Fibroblast of lung (primary cell): ENCODE data around the gene HES7. TPM values are rescaled to one million over a fixed set of nuclear protein-coding genes. Genes with fewer than 3 reads are reported as not detected.
"Not testable (repeated sequence)": the region's sequence is repeated elsewhere in the genome, so short reads cannot be mapped to it uniquely, and the experiment has no call there.

Experiments
- DNase-seq, 2 donors: peaks; one replicate each; pipeline versions ENCODE4 v3.0.0 to v3.0.0-alpha.2; 2010; ENCODE audit warnings: low read depth in 2 of 2
- H2AFZ ChIP-seq: 2 replicates; pipeline ENCODE4 v1.5.1; 2012; ENCODE audit warnings: low read length, control low read depth, inconsistent platforms
- H3K27ac ChIP-seq: 2 replicates; pipeline ENCODE4 v1.5.1; 2011; ENCODE audit warnings: low read length, control low read depth; ENCODE audit not compliant: insufficient read depth
- H3K27me3 ChIP-seq: 2 replicates; pipeline ENCODE4 v1.5.1; 2011; ENCODE audit warnings: mild to moderate bottlenecking, low read length; ENCODE audit not compliant: control insufficient read depth, insufficient read depth
- H3K36me3 ChIP-seq: 2 replicates; pipeline ENCODE4 v1.5.1; 2011; ENCODE audit warnings: low read length; ENCODE audit not compliant: control insufficient read depth, insufficient read depth
- H3K4me1 ChIP-seq: 2 replicates; pipeline ENCODE4 v1.5.1; 2011; ENCODE audit warnings: low read length; ENCODE audit not compliant: control insufficient read depth, insufficient read depth; ENCODE audit errors: extremely low read depth
- H3K4me2 ChIP-seq: 2 replicates; pipeline ENCODE4 v1.5.1; 2011; ENCODE audit warnings: low read length, control low read depth; ENCODE audit not compliant: insufficient read depth; ENCODE audit errors: extremely low read depth
- H3K4me3 ChIP-seq, 4 experiments: fragments of 200-600 bp in 1 of 4; sonication (generic) in 1 of 4; replicated peaks in 1 of 4; 2 replicates each; pipeline ENCODE4 v1.5.1; 2011 to 2016; ENCODE audit warnings: low read length in 4 of 4, low read depth in 3 of 4, mild to moderate bottlenecking in 3 of 4, control low read depth in 2 of 4, inconsistent platforms in 1 of 4, mixed read lengths in 1 of 4; ENCODE audit not compliant: insufficient read depth in 1 of 4; ENCODE audit errors: control extremely low read depth in 1 of 4
- H3K79me2 ChIP-seq: 2 replicates; pipeline ENCODE4 v1.5.1; 2012; ENCODE audit warnings: mild to moderate bottlenecking, low read length, inconsistent platforms; ENCODE audit not compliant: control insufficient read depth, insufficient read depth
- H3K9ac ChIP-seq: 2 replicates; pipeline ENCODE4 v1.5.1; 2011; ENCODE audit warnings: mild to moderate bottlenecking, low read length, control low read depth; ENCODE audit not compliant: insufficient read depth
- H3K9me3 ChIP-seq: 2 replicates; pipeline ENCODE4 v1.5.1; 2012; ENCODE audit warnings: low read depth, low read length; ENCODE audit not compliant: control insufficient read depth, insufficient read depth
- H4K20me1 ChIP-seq: 2 replicates; pipeline ENCODE4 v1.5.1; 2011; ENCODE audit warnings: low read length; ENCODE audit not compliant: control insufficient read depth, insufficient read depth; ENCODE audit errors: extremely low read depth
- CTCF ChIP-seq, 2 donors: IDR thresholded peaks in 1 of 2; conservative IDR thresholded peaks in 1 of 2; 1 replicate in 1 of 2; 2 replicates in 1 of 2; pipeline ENCODE4 v1.5.1; 2011 to 2012; ENCODE audit warnings: low read length in 2 of 2, control low read depth in 1 of 2, inconsistent platforms in 1 of 2, low read depth in 1 of 2, mild to moderate bottlenecking in 1 of 2
- EZH2 ChIP-seq: IDR thresholded peaks from 2 replicates; pipeline ENCODE4 v1.5.1; 2012; ENCODE audit warnings: low read length, control low read depth, mild to moderate bottlenecking; ENCODE audit errors: missing control alignments
- polyA plus RNA-seq, 2 donors: library from polyadenylated mRNA; depleted of rRNA in 1 of 2; stranded (reverse) in 1 of 2; unstranded in 1 of 2; fragments of >200 nt; gene quantifications; 2 replicates each; pipeline ENCODE4 v1.2.1, GENCODE V29; 2011 to 2012; ENCODE audit warnings: missing spikeins in 1 of 2
- total RNA-seq: library from RNA; depleted of rRNA; stranded (reverse); fragments of >200 nt; gene quantifications from 2 replicates; pipeline ENCODE4 v1.2.1, GENCODE V29; 2014

The HES7 gene
- total and polyA plus RNA-seq, 2 donors (not counting 1 experiment from before 2014, with no cell fraction given) = under 0.01 TPM; not detected in 1

- Histone ChIP-seq H3K36me3 (no peaks in the 10 kb centered on the region), H3K27me3 (peaks cover 40% of the 10 kb centered on the region), H3K4me3 (peak overlapping the region in 1 of 4 experiments; percentile 10), H2AFZ (no peak overlapping the region), H3K4me2 (peak overlapping the region; percentile 25), H3K79me2 (no peaks in the 10 kb centered on the region), H3K27ac (no peak overlapping the region), H4K20me1 (no peaks in the 10 kb centered on the region), H3K9me3 (no peaks in the 10 kb centered on the region), H3K4me1 (no peaks in the 10 kb centered on the region), H3K9ac (no peak overlapping the region)
- DNase-seq = peak; percentile 11 to 14
- TF ChIP-seq EZH2 (peak; percentile 73), CTCF (conservative IDR thresholded peaks at IDR 0.05 in 1 of 2, IDR thresholded peaks at IDR 0.05 in 1 of 2; ENCODE audit: low read depth in 1 of 2, low read length in 2 of 2) (peak; percentile 41 to 67)
Measured at GRCh38 chr17:8109661-8110455, 14.0 kb downstream of the HES7 start.

- no peak for TF ChIP-seq EZH2
- no peak for TF ChIP-seq CTCF (conservative IDR thresholded peaks at IDR 0.05 in 1 of 2, IDR thresholded peaks at IDR 0.05 in 1 of 2; ENCODE audit: low read depth in 1 of 2, low read length in 2 of 2)
- no peak for DNase-seq
- Histone ChIP-seq H3K79me2 (no peaks in the 10 kb centered on the region), H2AFZ (no peak overlapping the region), H3K27ac (no peak overlapping the region), H3K4me1 (no peaks in the 10 kb centered on the region), H3K27me3 (peaks cover 33% of the 10 kb centered on the region), H3K36me3 (no peaks in the 10 kb centered on the region), H3K9ac (no peak overlapping the region), H3K4me3 (no peak overlapping the region), H4K20me1 (no peaks in the 10 kb centered on the region), H3K9me3 (no peaks in the 10 kb centered on the region), H3K4me2 (no peak overlapping the region)
Measured at GRCh38 chr17:8108972-8109660, 14.8 kb downstream of the HES7 start.

GRCh38 chr17:8106980-8107379 is 16.9 kb downstream of the HES7 start:
- not testable (repeated sequence) for H3K4me3 ChIP-seq, H2AFZ ChIP-seq

More at GRCh38 chr17:8106980-8107379, 16.9 kb downstream of the HES7 start:
- H4K20me1 ChIP-seq, H3K9me3 ChIP-seq, H3K9ac ChIP-seq, H3K79me2 ChIP-seq, H3K27ac ChIP-seq, DNase-seq, H3K36me3 ChIP-seq, H3K4me1 ChIP-seq, H3K4me2 ChIP-seq: not testable (repeated sequence)
- H3K27me3 ChIP-seq = peaks cover 23% of the 10 kb centered on the region
